ENCODE results near the gene TMEM50A. TPM values are rescaled to one million over a fixed set of nuclear protein-coding genes. Genes with fewer than 3 reads are reported as not detected.
"Not testable (repeated sequence)": the region's sequence is repeated elsewhere in the genome, so short reads cannot be mapped to it uniquely, and the experiment has no call there.

TMEM50A gene
- polyA plus RNA-seq, 3 donors from 2014 or later = 238 to 291 (median 240) TPM

DNA sequence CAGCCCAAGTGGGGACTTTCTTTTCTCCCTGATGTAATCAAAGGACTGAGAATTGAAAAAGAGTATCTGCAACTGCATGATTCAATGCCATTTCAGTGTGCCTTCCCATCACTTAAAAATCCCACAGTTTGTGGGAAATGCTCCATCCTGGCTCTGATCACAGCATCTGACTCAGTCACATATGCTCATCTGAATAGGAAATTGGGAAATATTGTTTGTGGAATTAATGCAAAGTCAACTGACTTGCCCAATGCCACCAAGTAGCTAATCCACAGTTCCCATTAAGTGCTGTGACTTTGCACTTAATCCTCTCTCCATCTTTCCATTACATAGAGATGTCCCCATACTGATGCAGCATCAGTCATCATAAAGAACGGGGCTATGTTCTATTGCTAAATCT lies 45.0 kb downstream of the TMEM50A start:
- not testable (repeated sequence) for DNase-seq; H3K9me3 Mint-ChIP-seq; H3K27me3 Mint-ChIP-seq (ENCODE audit: low read depth in 3 of 3); H3K4me3 Mint-ChIP-seq; H3K4me1 Mint-ChIP-seq; H3K36me3 Mint-ChIP-seq; H3K27ac Mint-ChIP-seq

DNA sequence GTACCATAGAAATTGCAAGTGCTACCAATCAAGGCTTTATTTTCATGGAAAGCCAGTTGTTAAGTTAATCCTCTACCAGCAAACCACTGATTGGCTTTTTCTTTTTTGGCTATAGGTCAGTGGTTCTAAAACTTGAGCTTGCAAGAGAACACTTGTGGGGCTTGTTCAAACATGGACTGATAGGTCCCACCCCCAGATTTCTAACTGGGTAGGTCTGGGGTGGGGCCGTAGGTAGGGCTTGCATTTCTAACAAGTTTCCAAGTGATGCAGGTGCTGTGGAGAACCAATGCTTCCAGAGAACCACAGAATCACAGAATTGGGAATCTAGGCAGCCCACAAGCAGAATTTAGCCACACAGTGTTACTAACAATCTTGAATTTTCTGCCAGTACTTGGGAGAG lies 45.7 kb downstream of the TMEM50A start:
- H3K27me3 Mint-ChIP-seq (ENCODE audit: low read depth in 3 of 3); H3K36me3 Mint-ChIP-seq; H3K9me3 Mint-ChIP-seq; H3K27ac Mint-ChIP-seq; H3K4me3 Mint-ChIP-seq; H3K4me1 Mint-ChIP-seq; DNase-seq: not testable (repeated sequence)

- not testable (repeated sequence) for H3K9me3 Mint-ChIP-seq; H3K4me1 Mint-ChIP-seq; H3K4me3 Mint-ChIP-seq; H3K36me3 Mint-ChIP-seq; H3K27me3 Mint-ChIP-seq (ENCODE audit: low read depth in 3 of 3); DNase-seq
- H3K27ac Mint-ChIP-seq = peak overlapping the region in 1 of 6 donors; percentile 32
Measured at GRCh38 chr1:25387096-25387495, 49.0 kb downstream of the TMEM50A start.

- H3K9me3 Mint-ChIP-seq; H3K27me3 Mint-ChIP-seq (ENCODE audit: low read depth in 3 of 3); H3K4me3 Mint-ChIP-seq; H3K36me3 Mint-ChIP-seq; DNase-seq; H3K4me1 Mint-ChIP-seq; H3K27ac Mint-ChIP-seq: not testable (repeated sequence)
Measured at GRCh38 chr1:25388691-25389090, 50.6 kb downstream of the TMEM50A start.

DNA sequence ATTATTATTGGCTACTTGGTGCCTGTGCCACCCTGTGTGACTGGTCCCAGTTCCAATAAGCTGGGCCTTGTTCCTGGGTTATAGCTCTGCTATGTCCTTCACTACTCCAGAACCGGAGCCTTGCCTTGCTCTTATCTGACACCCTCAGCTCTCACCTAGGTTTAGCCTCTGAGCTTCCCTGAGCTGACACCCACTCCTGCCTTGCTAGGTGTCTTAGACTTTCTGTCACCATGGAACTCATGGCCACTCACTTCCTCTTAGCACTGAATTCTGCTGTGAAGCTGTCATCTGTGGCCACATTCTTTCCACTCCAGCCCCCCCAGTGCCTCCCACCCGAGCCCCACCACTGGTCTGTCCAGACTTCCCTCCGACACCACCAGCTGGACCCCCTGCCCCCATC lies 51.6 kb downstream of the TMEM50A start:
- H3K27me3 Mint-ChIP-seq (ENCODE audit: low read depth in 3 of 3); H3K4me1 Mint-ChIP-seq; H3K36me3 Mint-ChIP-seq; H3K4me3 Mint-ChIP-seq; DNase-seq; H3K9me3 Mint-ChIP-seq: not testable (repeated sequence)
- H3K27ac Mint-ChIP-seq = peak overlapping the region in 1 of 6 donors; percentile 42

GRCh38 chr1:25392841-25393240 lies 54.7 kb downstream of the TMEM50A start:
- Mint-ChIP-seq H3K27me3 (ENCODE audit: low read depth in 3 of 3) (peaks cover 7 to 10% (median 8%) of the 10 kb centered on the region in 3 donors), H3K4me3 (no peak overlapping the region), H3K4me1 (no peaks in the 10 kb centered on the region), H3K27ac (no peak overlapping the region), H3K36me3 (no peaks in the 10 kb centered on the region), H3K9me3 (no peaks in the 10 kb centered on the region)
- no peak for DNase-seq

DNA sequence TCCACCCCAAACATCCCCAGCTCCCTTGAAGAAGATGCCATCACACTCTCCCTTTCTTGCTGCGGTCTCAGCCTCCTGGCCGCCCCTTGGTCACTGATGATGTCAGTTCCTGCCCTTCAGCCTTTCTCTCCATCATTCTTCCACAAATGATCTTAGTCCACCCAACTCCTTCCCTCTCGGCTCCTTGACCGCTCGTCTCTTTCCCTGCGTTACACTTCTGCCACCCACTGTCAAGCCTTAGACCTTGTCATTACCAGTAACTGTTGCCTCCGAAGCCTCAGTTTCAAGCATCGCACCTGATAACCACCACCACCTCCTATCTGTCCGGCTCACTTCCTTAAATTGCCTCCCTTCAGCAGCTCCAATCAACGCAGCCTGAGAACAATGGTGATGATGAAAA lies 59.4 kb downstream of the TMEM50A start:
- H3K4me1 Mint-ChIP-seq, H3K4me3 Mint-ChIP-seq, H3K36me3 Mint-ChIP-seq: not testable (repeated sequence)

DNA sequence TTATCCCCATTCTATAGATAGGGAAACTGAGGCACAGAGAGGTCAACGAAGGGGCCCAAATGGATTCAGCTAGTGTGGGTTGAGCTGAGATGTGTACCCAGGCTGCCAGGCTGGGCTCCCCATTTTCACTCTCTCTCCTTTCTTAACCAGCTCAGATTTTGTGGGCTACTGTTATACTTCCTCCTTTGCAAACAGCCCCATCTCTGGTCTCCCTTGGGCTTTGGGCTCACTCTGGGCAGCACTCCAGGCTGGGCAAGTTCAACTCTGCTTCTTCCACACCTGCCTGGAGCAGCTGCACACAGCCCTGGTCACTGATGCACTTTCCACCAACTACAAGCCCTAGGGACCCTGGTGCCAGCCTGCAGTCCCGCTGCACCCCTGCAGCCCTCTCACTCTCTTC lies 59.9 kb downstream of the TMEM50A start:
- H3K4me1 Mint-ChIP-seq, H3K4me3 Mint-ChIP-seq, H3K36me3 Mint-ChIP-seq: not testable (repeated sequence)

More for the DNA sequence above, 59.4 kb downstream of the TMEM50A start:
- not testable (repeated sequence) for DNase-seq, H3K9me3 Mint-ChIP-seq, H3K27ac Mint-ChIP-seq
- H3K27me3 Mint-ChIP-seq (ENCODE audit: low read depth in 3 of 3) = peaks cover 3 to 14% (median 6%) of the 10 kb centered on the region in 3 donors

GRCh38 chr1:25402947-25403803 lies 65.0 kb downstream of the TMEM50A start:
- H3K4me1 Mint-ChIP-seq; H3K36me3 Mint-ChIP-seq; H3K27me3 Mint-ChIP-seq (ENCODE audit: low read depth in 3 of 3); H3K9me3 Mint-ChIP-seq; H3K4me3 Mint-ChIP-seq; H3K27ac Mint-ChIP-seq: not testable (repeated sequence)
- DNase-seq = peak; percentile 4 to 12 (median 9)

More for the DNA sequence above, 59.9 kb downstream of the TMEM50A start:
- DNase-seq, H3K9me3 Mint-ChIP-seq, H3K27ac Mint-ChIP-seq: not testable (repeated sequence)
- peaks cover 3 to 14% (median 8%) of the 10 kb centered on the region in 3 donors for H3K27me3 Mint-ChIP-seq (ENCODE audit: low read depth in 3 of 3)

DNA sequence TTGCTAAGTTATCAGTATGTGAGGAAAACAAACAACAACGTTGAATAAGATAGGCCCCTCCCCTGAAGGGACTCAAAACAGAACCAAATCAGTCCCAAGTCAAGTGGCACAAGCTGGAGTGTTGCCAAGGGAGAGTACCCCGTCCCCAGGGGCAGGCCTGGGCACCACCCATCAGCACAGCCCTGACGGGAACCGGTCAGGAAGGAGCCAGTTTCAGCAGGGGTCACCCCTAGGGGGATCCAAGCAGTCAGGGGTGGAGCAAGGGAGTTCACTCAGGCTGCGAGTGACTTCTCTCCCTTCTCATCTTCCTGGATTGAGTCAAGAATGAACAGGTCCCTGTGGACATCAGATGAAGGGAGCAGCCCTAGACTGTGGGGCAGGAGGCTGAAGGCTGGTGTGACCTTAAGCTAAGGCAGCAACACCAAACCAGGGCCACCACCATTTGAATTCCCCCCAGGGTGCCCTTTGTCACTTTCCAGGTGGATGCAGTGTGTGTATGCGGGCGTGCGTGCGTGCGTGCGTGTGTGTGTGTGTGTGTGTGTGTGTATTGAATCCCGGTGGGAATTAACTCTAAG lies 67.7 kb downstream of the TMEM50A start:
- H3K36me3 Mint-ChIP-seq; H3K27ac Mint-ChIP-seq; DNase-seq; H3K9me3 Mint-ChIP-seq; H3K27me3 Mint-ChIP-seq (ENCODE audit: low read depth in 3 of 3); H3K4me3 Mint-ChIP-seq; H3K4me1 Mint-ChIP-seq: not testable (repeated sequence)

- not testable (repeated sequence) for H3K27me3 Mint-ChIP-seq (ENCODE audit: low read depth in 3 of 3); H3K4me1 Mint-ChIP-seq; H3K27ac Mint-ChIP-seq
Measured at GRCh38 chr1:25409641-25410427, 71.7 kb downstream of the TMEM50A start.

More at GRCh38 chr1:25409641-25410427, 71.7 kb downstream of the TMEM50A start:
- not testable (repeated sequence) for H3K36me3 Mint-ChIP-seq, H3K9me3 Mint-ChIP-seq, H3K4me3 Mint-ChIP-seq, DNase-seq
